Measurements from ENCODE around the gene DBNDD1.
A peak's percentile ranks its signal among the peaks of the same experiment; 100 is the strongest.

Gene DBNDD1

GRCh38 chr16:90035902-90036301 is 16.6 kb upstream of the DBNDD1 start:
- peak; percentile 33 for DNase-seq

DNA sequence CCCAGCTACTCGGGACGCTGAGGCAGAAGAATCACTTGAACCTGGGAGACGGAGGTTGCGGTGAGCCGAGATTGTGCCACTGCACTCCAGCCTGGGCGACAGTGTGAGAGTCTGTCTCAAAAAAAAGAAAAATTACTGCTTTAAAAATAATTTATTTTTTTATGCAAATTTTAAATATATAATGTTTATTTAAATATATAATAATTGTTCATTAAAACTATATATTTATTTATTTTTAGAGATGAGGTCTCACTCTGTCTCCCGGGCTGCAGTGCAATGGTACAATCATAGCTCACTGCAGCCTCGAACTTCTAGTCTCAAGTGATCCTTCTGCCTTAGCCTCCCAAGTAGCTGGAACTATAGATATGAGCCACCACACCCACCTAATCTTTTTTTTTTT is 15.2 kb upstream of the DBNDD1 start:
- no peak for DNase-seq

DNA sequence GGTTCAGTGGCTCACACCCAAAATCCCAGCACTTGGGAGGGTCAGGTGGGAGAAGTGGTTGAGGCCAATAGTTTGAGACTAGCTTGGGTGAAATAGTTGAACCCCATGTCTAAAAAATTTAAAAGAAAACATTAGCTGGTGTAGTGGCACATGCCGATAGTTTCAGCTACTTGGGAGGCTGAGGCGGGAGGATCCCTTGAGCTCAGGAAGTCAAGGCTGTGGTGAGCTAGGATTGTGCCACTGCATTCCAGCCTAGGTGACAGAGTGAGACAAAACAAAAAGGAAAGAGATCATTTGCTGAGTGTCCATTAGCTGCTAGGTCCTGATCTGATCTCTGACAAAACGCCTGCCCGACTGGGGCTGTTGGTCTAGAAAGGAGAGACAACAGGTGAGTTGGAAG is 14.1 kb upstream of the DBNDD1 start:
- DNase-seq: peak; percentile 43

DNA sequence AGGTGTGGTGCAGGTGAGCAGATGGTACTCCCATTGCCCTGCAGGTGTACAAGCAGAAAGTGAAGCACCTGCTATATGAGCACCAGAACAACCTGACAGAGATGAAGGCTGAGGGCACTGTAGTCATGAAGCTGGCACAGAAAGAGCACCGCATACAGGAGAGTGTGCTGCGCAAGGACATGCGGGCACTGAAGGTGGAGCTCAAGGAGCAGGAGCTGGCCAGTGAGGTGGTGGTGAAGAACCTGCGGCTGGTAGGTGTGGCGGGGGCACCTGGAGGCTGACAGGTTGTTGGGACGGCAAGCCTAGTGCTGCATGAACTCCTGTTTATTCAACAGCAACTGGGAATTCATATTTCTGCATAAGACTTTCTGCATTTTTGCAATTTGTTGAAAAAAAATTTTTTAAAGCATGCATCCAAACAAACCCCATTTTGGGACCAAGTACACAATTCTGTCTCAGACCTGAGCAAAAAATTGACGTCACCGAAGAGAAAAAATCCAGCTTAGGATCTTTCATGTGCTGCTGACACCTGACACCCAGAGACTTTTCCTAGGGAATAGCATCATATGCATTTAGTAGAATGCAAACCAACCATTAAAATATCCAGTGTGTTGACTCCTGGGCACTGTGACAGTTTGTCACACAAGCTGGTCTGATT is 13.5 kb upstream of the DBNDD1 start:
- peak; percentile 64 for DNase-seq

GRCh38 chr16:90031931-90032673 is 12.8 kb upstream of the DBNDD1 start:
- DNase-seq: peak; percentile 61

DNA sequence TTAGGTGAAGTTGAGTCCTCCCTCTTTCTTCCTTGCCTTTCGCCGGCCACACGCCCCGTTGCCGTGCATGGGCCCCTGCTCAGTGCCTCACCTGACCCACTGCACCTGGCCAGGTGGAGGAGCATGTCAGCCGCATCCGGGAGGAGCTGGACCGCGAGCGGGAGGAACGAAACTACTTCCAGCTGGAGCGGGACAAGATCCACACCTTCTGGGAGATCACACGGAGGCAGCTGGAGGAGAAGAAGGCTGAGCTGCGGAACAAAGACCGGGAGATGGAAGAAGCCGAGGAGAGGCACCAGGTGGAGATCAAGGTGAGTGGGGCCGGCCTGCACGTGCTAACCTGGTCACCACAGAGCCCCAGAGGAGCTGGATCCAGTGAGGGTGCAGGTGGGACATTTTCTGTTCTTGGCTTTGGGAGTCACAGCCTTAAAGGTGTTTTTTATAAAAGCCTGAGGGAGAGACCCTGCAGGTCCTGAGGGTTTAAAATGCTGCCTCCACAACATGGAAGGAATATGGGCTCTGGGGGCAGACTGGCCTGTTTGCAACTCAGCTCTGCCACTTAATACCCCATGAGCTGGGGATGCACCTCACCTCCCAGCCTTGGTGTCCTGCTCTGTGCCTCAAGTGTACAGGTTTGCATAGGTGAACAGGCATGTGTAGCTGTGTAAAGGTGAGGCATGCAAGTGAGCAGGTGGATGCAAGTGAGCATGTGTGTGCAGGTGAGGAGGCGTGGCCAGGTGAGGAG is 12.1 kb upstream of the DBNDD1 start:
- peak; percentile 8 for DNase-seq

DNA sequence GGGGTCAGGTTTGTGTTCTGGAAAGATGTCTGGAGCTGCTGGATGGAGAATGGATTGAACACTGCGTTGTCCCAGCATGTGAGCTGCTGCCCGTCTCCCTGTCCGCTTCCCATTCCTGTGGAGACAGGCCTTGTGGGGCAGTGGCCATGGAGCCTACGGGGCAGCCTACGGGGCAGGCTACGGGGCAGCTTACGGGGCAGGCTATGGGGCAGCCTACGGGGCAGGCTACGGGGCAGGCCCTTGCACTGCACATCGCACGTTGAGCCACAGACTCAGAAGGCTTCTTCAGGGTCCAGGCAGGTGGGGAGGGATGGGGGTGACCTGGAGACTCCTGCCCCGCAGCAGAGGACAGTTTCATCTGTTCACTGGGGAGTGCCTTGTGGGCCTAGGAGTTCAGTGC is 9.7 kb upstream of the DBNDD1 start:
- DNase-seq: no peak

DNA sequence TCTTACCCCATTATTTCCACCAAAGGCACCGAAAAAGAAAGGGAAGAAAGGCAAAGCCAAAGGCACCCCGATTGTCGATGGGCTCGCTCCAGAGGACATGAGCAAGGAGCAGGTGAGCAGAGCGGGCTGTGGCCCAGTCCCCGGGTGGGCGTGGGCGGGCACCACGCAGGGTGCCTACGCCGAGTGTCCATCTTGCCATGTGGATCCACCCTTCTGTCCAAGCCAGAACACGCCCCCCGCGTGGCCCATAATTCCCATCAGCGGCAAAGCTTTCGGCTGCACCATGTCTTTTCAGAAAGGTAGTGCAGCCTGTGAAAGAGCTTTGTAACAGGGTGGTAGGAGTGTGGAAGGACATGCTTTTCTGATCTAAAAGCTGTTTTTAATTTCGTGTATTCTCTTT is 8.4 kb upstream of the DBNDD1 start:
- DNase-seq: no peak

GRCh38 chr16:90026135-90026534 is 6.9 kb upstream of the DBNDD1 start:
- no peak for DNase-seq

DNA sequence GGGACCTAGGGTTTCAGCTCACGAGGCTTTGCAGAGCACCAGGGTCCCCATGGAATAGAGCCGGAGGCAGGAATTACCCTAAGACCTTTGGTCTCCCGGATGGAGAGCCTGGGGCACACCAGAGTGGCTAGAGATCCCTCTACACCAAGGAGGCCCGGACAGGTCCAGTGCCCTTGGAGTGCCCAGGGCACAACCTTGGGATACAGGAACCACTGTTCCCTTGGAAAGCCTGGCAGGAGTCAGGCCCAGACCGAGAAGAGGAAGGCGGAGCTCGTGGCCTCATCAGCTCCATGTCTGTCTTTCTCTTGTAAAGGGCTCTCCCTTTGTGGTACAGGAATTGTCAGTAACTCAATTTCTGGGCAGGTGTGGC is 3.8 kb upstream of the DBNDD1 start:
- no peak for DNase-seq

GRCh38 chr16:90022209-90023077 is 3.2 kb upstream of the DBNDD1 start:
- peak; percentile 89 for DNase-seq

- DNase-seq: peak; percentile 20
These were observed 1.7 kb upstream of the DBNDD1 start for GRCh38 chr16:90020838-90021382.

DNA sequence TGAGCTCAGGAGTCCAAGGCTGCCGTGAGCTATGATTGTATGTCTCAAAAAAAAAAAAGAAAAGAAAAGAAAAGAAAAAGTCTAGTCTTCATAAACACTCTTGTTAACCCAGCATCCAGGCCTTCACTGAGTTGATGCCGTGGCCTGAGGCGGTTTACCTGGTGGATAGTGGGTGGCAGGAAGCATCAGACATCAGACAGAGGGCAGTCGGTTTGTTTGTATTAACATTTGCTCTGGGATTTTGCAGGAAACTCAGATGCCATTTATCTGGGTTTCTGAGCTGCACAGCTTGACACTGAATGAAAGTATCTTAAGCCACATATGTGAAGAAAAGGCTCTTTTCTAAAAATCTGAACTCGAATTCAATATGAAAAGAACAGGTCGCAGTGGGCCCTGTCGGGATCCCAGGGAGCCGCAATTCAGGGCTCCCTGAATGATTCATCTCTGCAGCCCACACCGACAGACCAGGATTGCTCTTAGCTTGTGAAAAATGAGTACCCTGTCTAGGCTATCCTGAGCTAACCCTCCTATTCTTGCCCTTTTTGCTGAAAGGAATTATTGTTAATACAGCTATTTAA is 1.1 kb upstream of the DBNDD1 start:
- no peak for DNase-seq

DNA sequence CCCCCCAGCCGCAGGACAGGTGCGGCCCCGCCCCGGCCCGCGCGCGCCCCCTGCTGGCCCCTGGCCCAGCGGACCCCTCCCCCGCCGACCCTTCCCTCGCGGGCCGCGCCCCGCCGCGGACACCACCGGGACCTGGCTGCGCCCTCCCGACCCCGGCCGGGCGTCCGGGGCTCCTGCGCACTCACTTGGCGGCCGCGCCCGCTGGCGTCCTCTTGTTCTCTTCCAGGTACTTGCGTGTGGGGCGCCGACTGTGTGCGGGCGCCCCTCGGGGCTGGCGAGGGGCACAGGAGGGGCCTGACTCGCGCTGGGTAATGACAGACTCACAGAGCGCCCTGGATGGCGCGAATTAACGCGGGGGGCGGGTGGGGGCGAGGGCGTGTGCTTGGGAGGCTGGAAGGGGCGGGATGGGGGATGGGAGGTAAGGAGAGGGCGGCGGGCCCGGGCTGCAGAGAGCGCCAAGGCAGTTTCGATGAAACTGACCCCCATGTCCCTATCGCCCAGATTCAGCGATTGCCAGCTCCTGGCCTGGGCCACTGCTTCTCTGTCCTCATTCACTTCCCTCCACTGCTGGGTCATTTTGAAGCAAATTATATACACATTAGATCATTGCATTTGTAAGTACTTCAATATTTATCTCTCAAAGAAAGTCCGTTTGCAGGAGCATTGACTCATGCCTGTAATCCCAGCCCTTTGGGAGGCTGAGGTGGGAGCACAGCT is 445 bp upstream of the DBNDD1 start:
- peak; percentile 79 for DNase-seq

GRCh38 chr16:90018297-90018651 is 982 bp downstream of the DBNDD1 start:
- no peak for DNase-seq

- DNase-seq: no peak
These were observed 2.8 kb downstream of the DBNDD1 start for GRCh38 chr16:90016339-90016950.

DNA sequence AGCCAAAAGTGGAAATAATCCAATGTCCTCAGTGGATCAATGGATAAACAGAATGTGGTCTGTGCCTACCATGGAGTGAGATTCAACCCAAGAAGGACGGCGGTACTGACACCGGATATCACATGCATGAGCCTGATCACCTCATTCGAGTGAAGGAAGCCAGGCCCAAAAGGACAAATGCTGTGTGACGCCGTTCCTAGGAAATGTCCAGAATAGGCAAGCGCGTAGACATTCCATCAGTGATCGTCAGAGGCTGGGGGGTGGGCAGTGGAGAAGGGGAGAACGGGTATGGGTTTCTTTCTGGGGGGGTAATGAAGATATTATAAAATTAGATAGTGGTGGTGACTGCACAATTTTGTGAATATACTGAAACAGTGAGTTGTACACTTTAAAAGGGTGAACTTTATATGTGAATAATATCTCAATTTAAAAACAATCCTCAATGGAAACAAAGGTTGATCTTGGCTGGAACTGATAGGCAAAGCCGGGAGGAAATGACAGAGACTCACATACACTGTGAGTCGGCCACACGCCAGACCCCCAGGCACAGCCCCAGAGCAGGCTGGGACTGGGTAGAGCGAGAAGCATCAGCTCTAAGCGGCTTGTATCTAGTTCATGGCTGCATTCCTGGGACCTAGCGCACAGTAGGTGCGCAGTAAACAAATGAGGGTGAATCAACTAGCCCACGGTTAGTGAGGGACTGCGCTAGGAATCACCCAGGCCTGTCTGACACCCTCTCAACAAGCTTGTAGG is 3.5 kb downstream of the DBNDD1 start:
- DNase-seq: no peak

- no peak for DNase-seq
These were observed 6.1 kb downstream of the DBNDD1 start for GRCh38 chr16:90012991-90013745.

- no peak for DNase-seq
These were observed 7.3 kb downstream of the DBNDD1 start for GRCh38 chr16:90011908-90012501.

All from fibroblast of skin of scalp (primary cell).